Prostate gland (tissue), 2 donors: Measurements from ENCODE around the gene MICALL2.

Experiments used
- CTCF ChIP-seq, 4 experiments: fragments of 200-600 bp in 2 of 4; fragments of 450-650 bp in 2 of 4; sonication (generic) in 2 of 4; IDR thresholded peaks; 1 replicate in 3 of 4; 2 replicates in 1 of 4; pipeline ENCODE4 v1.5.1; 2016 to 2019; ENCODE audit warnings: antibody characterized with exemption in 4 of 4, mild to moderate bottlenecking in 2 of 4, moderate library complexity in 2 of 4
- POLR2A ChIP-seq: fragments of 450-650 bp; IDR thresholded peaks from one replicate; pipeline ENCODE4 v1.6.1; 2016; ENCODE audit warnings: antibody characterized with exemption, mild to moderate bottlenecking
- POLR2AphosphoS5 ChIP-seq: sonication (generic); formaldehyde crosslinking; IDR thresholded peaks from one replicate; pipeline ENCODE4 v1.6.1; 2017; ENCODE audit warnings: antibody characterized with exemption

- TF ChIP-seq CTCF (IDR thresholded peaks at IDR 0.05) (no peak), POLR2AphosphoS5 (no peak), POLR2A (no peak)
Measured at GRCh38 chr7:1427064-1427657, 32.1 kb downstream of the MICALL2 start.
